Endothelial cell of umbilical vein (primary cell): Measurements from ENCODE around the gene GANC.

Experiments
- EZH2 ChIP-seq: IDR thresholded peaks from 2 replicates; pipeline ENCODE4 v1.6.1; 2012; ENCODE audit warnings: borderline replicate concordance, low read depth, mild to moderate bottlenecking, moderate library complexity, low read length, inconsistent platforms; ENCODE audit not compliant: severe bottlenecking
- POLR2A ChIP-seq: IDR thresholded peaks from 2 replicates; pipeline ENCODE4 v1.6.1; 2012; ENCODE audit warnings: low read depth, mild to moderate bottlenecking, control low read depth, low read length
- POLR2AphosphoS5 ChIP-seq: IDR thresholded peaks from 2 replicates; pipeline ENCODE4 v1.6.1; 2012; ENCODE audit warnings: low read depth, mild to moderate bottlenecking, control low read depth, low read length, moderate library complexity; ENCODE audit not compliant: insufficient read depth
- TF ChIP-seq, protein P1 (sequence below), 2 donors: IDR thresholded peaks; 1 replicate in 1 of 2; 2 replicates in 1 of 2; pipeline ENCODE4 v1.5.1; 2011; ENCODE audit warnings: low read length in 2 of 2, mild to moderate bottlenecking in 2 of 2, moderate library complexity in 2 of 2, control low read depth in 1 of 2, inconsistent platforms in 1 of 2, low read depth in 1 of 2; ENCODE audit not compliant: insufficient read depth in 1 of 2; ENCODE audit errors: extremely low read depth in 1 of 2
- TF ChIP-seq, protein P2 (sequence below): IDR thresholded peaks from 2 replicates; pipeline ENCODE4 v1.6.1; 2011; ENCODE audit not compliant: insufficient read depth, insufficient read length

DNA sequence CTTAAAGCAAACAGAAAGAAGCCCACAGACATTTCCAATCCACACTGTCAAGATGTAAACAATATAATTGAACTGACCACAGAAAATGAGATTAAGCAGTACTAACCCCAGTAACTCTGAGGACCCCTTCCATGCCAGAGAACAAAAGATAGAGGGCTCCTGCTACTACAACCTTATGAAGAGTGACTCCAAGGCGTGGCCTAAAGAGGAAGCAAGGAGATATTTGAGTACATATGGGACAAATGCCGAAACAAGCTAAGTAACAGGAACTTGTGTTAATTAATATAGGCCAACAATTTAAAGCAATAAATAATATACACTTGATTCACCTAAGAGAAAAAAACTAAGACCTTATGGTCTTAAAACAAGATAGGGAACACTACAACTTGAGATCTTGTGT lies 39.9 kb upstream of the GANC start:
- TF ChIP-seq POLR2A (no peak), POLR2AphosphoS5 (no peak), EZH2 (no peak)
- TF ChIP-seq, protein P1, sequence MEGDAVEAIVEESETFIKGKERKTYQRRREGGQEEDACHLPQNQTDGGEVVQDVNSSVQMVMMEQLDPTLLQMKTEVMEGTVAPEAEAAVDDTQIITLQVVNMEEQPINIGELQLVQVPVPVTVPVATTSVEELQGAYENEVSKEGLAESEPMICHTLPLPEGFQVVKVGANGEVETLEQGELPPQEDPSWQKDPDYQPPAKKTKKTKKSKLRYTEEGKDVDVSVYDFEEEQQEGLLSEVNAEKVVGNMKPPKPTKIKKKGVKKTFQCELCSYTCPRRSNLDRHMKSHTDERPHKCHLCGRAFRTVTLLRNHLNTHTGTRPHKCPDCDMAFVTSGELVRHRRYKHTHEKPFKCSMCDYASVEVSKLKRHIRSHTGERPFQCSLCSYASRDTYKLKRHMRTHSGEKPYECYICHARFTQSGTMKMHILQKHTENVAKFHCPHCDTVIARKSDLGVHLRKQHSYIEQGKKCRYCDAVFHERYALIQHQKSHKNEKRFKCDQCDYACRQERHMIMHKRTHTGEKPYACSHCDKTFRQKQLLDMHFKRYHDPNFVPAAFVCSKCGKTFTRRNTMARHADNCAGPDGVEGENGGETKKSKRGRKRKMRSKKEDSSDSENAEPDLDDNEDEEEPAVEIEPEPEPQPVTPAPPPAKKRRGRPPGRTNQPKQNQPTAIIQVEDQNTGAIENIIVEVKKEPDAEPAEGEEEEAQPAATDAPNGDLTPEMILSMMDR (IDR thresholded peaks at IDR 0.05; ENCODE audit: extremely low read depth in 1 of 2, insufficient read depth in 1 of 2, low read depth in 1 of 2, low read length in 2 of 2), result no peak
- TF ChIP-seq, protein P2, sequence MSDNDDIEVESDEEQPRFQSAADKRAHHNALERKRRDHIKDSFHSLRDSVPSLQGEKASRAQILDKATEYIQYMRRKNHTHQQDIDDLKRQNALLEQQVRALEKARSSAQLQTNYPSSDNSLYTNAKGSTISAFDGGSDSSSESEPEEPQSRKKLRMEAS, result no peak
